Measurements from ENCODE around the gene STPG3.
A peak's percentile ranks its signal among the peaks of the same experiment; 100 is the strongest.

The STPG3 gene

DNA sequence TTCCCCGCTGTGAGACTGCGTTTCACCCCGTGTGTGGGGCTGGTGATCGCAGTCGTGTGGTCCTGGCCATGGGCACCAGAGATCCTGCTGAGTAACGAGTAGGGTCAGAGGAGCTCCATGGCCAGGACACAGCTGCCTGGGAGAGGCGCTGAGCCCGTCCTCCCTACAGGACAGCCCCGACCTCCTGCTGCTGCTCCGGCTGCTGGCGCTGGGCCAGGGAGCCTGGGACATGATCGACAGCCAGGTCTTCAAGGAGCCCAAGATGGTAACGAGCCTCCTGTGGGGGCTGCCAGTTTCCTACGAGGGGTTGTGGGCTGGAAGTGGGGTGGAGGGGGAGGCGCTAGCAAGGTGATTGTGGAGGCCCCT lies 15.1 kb downstream of the STPG3 start:
- no peak for DNase-seq (ENCODE audit: low spot score)

DNA sequence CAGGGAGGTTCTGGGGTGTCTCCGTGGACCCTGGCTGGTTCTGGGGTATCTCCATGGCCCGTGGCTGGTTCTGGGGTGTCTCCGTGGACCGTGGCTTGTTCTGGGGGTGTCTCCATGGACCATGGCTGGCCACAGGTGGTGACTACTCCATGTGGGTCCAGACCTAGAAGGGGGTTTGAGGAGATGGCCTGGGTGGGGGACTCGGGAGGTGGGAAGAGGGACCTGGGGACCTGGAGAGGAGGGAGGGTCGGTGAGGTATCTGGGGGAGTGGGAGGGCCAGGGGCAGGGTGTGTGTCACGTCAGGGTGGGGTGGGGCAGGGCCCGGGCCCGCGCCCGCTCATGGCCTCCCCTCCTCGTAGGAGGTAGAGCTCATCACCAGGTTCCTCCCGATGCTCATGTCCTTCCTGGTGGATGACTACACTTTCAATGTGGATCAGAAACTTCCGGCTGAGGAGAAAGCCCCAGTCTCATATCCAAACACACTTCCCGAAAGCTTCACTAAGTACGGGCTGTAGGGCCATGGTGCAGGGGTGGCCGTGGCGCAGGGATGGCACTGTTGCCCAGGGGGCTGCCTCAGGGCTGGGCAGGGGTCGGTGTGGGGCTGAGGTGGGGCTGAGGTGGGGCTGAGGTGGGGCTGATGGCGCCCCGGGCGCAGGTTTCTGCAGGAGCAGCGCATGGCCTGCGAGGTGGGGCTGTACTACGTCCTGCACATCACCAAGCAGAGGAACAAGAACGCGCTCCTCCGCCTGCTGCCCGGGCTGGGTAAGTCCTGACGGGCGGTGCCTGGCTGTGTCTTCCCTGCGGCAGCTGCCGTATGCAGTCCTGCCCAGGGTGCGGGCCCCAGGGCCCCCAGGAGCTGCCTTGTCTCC lies 15.7 kb downstream of the STPG3 start:
- no peak for DNase-seq (ENCODE audit: low spot score)

DNA sequence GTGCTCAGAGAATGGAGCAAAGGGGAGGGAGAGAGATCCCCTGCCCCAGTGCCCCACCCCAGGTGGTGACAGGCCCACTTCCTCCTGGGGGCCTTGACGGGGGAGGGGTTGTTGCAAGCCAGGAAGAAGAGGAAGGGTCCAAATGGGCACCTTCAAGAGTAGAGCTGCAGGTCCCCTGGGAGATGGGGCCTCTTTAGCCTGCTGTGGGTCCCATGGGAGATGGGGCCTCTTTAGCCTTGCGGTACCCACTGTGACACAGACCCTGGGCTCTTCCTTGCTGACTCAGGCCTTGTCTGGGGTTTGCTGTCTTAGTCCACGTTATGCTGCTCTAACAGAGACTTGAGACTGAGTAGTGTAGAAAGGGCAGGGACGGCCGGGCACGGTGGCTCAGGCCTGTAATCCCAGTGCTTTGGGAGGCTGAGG lies 16.9 kb downstream of the STPG3 start:
- DNase-seq (ENCODE audit: low spot score), result peak; percentile 78

DNA sequence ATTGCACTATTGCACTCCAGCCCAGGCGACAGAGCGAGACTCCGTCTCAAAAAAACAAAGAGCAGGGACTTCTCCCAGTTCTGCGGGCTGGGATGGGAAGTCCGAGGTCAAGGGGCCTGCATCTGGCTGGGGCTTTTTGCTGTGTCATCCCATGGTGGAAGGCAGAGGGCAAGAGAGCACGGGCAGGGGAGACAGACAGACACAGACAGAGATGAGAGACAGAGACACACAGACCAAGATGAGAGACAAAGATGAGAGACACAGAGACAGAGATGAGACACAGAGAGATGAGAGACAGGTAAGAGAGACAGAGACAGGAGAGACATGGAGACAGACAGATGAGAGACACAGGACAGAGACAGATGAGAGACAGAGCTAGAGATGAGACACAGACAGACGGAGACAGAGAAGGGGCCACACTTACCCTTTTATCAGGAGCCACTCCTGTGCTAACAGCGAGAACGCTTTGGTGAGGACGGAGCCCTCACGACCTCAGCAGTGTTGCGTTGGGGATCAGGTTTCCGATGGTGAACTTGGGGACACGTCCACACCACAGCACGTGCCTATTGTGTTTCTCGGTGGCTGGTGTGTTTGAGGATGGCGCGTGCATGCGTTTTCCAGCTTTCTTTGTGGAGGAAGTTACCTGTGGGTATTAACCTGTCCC lies 17.6 kb downstream of the STPG3 start:
- DNase-seq (ENCODE audit: low spot score), result no peak

DNA sequence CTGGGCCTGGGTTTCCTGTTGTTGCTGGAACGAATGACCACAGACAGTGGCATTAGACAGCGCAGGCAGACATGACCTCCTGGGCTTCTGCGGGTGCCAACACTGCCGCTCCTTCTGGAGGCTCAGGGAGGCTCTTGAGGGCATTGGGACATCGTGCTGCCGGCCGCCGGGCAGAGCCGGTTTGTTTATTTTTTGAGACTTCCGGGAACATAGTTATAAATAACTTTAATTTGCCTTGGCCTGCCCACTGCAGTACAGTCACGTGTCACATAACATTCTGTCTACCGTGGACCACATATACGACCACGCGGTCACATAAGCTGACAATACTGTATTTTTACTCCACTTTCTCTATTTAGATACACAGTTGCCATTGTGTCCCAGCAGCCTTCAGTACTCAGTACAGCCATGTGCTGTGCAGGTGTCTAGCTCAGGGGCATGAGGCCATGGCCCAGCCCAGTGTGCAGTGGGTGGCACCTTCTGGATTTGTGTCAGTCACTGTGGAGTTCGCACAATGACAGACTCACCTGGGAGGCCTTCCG lies 18.2 kb downstream of the STPG3 start:
- DNase-seq (ENCODE audit: low spot score), result peak; percentile 83

DNA sequence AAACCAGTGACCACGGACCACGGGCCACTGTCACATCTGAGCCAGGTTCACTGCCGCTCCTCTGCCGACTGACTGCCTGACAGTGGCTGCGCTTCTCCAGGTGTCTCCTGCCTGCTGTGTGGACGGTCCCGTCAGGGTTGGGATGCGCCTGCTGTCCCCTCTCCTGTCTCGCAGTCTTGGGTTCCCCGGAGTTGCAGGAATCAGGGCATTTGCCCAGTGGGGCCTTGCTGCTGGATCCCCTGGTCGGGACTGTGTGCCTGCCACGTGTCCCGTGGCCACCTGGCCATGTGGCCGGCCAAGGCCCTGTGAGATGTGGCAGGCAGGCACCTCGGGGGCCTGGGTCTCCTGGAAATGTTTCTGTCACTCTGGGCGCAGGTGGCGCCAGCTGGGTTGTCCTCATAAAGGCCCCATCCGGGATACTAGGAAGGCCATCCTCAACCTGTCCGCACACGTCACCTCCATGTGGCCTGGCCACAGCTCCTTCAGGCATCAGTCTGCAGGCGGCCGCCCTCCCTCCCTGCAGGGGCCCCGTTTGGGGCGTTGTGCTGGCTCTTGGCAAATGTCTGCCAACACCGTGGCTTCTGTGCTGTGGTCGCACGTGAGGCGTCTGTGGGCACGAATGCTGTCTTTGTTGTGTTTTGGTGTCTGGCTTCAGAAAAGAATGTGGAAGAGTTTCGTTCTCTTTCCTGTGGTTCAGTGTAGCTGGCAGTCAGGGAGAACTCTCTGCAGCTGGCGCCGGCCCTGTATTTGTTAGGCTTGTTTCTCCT lies 20.0 kb downstream of the STPG3 start:
- DNase-seq (ENCODE audit: low spot score), result no peak

DNA sequence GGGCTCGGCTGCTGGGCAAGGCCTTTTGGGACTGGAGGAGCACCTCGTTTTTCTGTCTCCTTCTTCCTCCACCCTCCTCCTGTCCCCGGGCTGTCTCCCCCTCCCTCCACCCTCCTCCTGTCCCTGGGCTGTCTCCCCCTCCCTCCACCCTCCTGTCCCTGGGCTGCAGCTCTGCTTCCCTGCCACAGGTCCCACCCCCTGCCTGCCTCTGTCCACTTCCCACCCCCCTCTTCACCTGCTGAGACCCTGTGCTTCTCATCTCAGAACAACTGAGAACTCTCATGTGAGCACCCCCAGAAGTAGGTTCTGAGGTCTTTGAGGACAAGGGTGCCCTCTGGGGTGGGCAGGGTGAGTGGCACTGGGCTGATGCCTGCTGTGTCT lies 20.6 kb downstream of the STPG3 start:
- DNase-seq (ENCODE audit: low spot score), result no peak

DNA sequence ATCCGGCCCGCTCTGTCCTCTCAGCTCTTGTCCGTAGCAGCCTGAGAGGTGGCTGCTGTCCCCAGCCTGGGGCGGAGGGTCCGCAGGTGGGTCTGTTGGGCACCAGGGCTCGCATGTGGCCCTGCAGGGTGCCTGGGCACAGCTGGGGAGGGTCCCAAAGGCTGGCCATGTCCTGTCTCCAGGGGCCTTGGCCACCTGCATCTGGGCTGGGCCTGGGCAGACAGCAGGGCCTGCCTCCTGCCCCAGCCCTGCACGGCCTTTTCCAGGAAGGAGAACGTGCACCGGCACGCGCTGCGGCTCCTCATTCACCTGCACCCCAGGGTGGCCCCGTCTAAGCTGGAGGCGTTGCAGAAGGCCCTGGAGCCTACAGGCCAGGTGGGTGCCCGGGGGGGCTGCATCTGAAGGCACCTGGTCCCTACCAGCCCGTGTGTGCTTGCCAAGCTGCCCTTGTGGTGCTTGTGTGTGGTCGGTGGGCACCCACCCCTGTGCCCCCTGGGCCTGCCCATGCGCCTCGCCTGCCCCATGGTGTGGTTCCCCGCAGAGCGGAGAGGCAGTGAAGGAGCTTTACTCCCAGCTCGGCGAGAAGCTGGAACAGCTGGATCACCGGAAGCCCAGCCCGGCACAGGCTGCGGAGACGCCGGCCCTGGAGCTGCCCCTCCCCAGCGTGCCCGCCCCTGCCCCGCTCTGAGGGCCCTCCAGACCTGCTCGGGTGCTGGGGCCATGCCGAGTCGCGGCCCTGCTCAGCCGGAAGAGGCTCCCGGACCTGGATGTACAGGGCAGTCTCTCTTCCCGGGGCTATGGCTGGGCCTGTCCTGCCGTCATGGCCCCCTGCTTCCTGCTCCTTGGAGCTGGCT lies 21.4 kb downstream of the STPG3 start:
- no peak for DNase-seq (ENCODE audit: low spot score)

DNA sequence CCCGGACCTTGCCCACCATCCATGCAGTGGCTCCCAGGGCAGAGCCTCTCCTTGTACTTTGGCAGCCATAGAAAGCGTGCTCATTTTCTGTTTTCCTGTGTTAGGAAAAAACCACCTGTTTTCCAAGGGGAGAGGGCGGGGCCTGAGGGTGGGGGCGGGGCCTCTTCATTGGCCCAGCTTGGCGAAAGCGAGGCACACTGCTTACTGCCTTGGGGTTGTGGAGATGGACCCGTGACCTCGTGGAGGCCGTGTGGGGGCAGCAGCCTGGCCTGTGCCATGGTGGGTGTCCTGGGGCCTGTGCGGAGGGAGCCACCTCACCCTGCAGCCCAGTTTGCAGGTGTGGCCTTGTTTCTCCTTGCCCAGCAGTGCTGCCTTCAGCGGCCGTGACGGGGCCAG lies 22.0 kb downstream of the STPG3 start:
- no peak for DNase-seq (ENCODE audit: low spot score)

DNA sequence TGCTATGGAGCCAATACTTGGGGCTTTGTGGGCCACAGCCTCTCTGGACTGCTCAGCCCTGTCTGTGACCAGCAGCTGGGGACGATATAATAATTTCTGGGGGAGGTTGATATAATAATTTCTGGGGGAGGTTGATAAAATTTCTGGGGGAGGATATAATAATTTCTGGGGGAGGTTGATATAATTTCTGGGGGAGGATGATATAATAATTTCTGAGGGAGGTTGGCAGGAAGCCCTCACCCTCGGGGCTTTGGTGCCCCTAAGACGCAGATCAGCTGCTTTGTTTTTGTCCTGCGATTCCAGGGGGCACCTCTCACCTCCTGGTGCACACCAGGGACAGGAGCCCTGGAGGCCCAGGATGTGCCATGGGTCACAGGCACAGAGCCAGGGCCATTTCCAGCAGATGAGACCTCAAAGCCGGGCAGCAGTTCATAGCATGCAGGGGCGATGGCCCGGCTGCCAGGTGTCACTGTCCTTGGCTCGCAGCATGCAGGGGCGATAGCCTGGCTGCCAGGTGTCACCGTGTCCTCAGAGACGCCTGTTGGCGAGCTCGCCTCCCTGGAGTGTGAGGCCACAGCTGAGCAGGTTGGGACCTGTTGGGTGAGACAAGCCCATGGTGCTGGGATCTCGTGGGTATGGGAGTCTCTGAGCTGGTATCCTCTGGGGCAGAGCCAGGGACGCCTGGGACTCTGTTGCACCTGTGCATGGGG lies 22.7 kb downstream of the STPG3 start:
- no peak for DNase-seq (ENCODE audit: low spot score)

DNA sequence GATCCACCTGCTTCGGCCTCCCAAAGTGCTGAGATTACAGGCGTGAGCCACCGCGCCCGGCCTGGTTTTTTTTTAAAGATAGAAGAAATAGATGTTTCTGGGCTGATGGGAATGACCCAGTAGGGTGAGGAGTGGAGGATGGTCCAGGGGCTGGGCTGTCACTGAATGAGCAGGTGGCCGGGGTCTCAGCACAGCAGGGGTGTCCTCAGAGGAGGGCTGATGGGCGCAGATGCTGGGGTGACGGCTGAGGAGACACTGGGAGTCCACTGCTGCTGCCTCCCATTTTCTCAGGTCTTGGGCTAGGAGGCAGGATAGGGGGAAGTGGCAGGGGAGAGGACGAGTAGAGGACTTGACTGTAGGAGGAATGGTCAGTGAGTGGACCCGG lies 24.1 kb downstream of the STPG3 start:
- DNase-seq (ENCODE audit: low spot score), result no peak

DNA sequence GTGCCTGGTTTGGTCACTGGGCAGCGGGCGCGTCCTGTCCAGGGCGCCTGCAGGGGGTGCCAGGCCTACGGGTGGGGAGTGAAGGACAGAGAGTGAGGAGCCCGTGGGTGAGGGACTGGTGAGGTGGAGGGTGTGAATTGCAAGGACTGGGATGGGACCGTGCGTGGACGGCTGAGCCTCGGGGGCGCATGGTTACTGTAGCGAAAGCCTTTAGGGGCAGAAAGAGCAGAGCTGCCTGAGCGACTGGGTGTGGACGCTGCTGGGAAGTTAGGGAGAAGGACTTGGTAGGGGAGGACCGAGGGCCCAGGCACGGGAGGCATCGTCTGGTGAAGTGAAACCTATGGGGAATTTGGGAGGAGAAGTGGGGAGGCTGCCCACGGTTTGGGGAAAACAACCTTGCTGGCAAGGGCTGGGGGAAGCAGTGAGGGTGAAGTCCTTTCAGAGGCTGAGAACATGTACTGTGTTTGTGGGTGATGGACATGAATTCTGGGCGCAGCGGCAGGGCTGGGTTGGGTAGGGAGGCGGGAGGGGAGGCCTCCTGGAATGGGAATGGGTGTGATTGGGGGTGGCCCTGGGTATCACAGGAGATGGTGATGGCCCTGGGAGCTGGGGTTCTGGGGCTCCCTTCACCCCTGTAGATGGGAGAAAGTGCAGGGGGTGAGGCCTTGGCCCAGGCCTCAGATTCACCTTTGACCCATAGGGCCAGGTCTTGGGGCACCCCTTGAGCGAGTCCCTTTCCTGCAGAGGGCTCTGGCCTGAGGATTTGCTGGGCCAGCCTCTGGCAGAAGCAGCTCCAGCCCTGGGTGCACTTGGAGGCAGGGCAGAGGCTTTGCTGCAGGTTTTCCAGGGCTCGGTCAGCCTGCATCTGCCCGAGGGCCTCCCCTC lies 24.7 kb downstream of the STPG3 start:
- DNase-seq (ENCODE audit: low spot score), result no peak

DNA sequence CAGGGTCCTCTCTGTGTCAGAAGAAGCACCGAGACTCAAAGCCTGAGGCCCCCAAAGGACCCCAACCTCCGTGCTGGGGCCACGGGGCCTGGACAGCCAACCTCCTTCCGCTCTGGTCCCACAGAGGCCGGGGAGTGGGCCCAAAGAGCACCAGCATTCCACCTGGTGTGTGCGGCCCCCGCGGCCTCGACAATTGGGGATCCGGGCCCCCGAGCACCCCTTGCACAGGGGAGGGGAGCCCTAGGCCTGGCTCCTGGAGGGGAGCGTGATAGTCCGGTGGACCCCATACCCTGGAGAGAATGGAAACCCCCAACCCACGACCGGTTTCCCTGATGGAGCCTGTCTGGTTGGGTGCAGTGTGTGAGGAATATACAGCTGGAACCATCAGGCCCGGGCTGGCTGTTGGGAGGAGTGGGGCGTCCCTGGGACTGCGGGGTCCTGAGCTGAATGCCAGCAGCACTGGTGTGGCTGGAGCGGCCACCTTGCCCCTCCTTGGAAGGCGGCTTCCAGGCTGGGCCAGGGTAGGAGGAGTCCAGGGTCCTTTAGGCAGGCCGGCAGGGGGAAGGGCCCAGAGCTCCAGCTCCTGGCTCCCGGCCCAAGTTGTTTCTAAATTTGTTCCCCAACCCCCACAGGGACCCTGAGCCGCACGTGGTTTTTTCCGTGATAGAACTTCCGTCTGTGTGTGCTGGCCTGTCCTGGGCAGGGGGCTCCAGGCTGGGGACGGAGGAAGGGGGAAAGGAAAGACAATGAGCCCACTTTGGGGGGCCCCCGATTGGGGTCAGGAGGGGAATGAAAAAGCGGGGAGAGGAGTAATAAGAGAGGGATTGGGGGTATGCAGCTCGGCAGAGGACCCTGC lies 25.6 kb downstream of the STPG3 start:
- DNase-seq (ENCODE audit: low spot score), result no peak

DNA sequence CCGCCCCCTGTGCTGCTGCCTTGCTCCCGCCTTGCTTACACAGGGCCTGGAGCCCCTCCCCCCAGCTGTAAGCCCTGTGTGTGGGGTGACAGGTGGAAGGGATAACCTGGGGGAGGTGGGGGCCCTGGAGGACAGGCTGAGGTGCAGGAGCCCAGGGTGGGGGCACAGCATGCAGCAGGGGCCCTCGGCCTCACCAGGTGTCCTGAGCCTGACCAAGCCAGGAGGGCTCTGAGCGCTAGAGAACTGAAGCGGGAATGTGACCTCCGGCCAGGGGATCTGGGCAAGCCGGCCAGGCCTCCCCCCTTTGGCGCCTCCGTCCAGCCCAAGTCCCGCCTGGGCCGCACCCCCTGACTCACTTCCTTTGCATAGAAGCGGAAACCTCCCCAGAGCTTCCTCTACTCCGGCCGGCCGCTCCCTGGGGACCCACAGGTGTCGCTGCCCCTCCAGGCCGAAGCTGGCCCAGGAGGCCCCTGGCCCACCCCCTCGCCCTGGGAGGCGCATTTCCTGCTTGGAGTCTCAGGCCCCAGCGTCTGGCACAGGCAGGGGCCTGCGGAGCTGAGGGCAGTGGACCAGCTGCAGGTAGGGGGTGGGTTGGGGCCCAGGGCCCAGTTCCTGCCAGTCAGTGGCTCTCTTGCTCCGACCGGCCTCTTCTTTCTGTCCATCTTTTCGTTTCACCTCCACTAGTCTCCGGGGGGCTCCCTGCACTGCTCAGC lies 26.4 kb downstream of the STPG3 start, which contains the start of gene TOR4A:
TSS of gene TOR4A (plus strand) at position 398 of the 713 bp plus-strand sequence. CDS start 964 bp downstream, outside the sequence.
- peak; percentile 69 for DNase-seq (ENCODE audit: low spot score)

DNA sequence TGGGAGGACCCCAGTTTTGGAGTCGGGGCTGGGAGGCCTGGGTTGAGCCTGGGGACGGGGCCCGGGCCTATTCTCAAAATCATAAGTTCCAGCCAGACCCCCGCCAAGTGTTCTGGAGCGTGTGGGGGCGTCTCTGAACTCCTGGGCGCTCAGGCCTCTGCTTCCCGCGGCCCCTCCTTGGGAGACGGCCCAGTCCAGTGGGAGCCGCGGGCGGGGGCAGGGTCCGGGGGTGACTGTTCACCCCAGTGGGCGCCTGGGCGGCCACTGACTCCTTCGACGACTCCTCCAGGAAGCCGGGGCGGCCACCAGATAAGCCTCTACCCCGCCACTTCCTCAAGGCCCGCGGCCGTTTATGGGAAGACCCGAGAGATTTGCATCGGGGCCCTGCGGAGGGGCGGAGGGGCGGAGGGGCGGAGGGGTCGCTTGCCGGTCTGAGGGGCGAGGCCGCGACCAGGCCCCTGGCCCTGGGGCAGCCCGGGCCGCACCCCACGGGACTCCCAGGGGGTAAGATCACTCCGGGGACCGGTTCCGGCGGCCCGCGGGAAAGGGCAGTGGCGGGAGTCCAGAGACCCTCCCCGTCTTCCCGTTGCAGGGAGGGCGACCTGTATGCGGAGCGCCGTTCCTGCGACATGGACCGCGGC lies 27.1 kb downstream of the STPG3 start:
- DNase-seq (ENCODE audit: low spot score), result peak; percentile 52

DNA sequence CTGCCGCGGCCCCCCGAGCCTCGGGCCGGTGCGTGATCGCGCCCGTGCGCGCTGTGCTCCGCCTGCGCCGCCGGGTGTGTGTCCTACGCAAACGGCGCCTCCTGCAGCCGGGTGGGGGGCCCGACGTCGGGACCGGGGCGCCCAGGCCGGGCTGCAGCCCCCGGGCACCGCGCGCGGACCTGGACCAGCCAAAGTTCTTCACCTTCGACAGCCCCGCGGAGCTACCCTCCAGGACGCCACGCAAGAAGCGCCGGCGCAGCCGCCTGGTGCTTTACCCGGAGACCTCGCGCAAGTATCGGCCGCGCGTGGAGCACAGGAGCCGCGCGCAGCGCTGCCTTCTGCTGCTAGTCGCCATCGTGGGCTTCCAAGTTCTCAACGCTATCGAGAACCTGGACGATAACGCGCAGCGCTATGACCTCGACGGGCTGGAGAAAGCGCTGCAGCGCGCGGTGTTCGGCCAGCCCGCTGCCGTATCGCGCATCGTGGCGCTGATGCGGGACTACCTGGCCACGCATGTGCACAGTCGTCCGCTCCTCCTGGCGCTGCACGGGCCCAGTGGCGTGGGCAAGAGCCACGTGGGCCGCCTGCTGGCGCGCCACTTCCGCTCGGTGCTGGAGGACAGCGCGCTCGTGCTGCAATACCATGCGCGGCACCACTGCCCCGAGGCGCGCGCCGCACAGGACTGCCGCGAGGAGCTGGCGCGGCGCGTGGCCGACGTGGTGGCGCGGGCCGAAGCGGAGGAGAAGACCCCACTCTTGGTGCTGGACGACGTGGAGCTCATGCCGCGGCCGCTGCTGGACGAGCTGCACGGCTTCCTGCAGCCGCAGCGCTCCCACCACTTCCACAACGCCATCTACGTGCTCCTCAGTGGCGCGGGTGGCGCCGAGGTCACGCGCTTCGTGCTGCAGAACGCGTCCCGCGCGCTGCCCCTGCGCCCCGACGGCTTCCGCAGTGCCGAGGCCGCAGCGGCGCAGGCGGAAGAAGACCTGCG lies 27.9 kb downstream of the STPG3 start:
- DNase-seq (ENCODE audit: low spot score), result no peak
